H7 (cell line): ENCODE data around the gene DENND1B. TPM values are rescaled to one million over a fixed set of nuclear protein-coding genes. Genes with fewer than 3 reads are reported as not detected.
A peak's percentile ranks its signal among the peaks of the same experiment; 100 is the strongest.

Experiments used
- DNase-seq: peaks from one replicate; pipeline ENCODE4 v3.0.0; 2012
- H3K27me3 ChIP-seq: 2 replicates; pipeline ENCODE4 v1.6.0; 2011; ENCODE audit warnings: mild to moderate bottlenecking, low read length; ENCODE audit not compliant: control insufficient read depth, insufficient read depth
- H3K36me3 ChIP-seq: replicated peaks from 2 replicates; pipeline ENCODE4 v1.5.1; 2011; ENCODE audit warnings: low read length; ENCODE audit not compliant: control insufficient read depth, insufficient read depth
- H3K4me3 ChIP-seq: 2 replicates; pipeline ENCODE4 v1.5.1; 2011; ENCODE audit warnings: low read depth, mild to moderate bottlenecking, control low read depth, low read length, moderate library complexity; ENCODE audit not compliant: insufficient read depth
- total RNA-seq: library from RNA; depleted of rRNA; stranded (reverse); fragments of >200 nt; shearing (Covaris generic); gene quantifications from 2 replicates; pipeline ENCODE4 v1.2.3, GENCODE V29; 2014; rRNA removed

The DENND1B gene, protein sequence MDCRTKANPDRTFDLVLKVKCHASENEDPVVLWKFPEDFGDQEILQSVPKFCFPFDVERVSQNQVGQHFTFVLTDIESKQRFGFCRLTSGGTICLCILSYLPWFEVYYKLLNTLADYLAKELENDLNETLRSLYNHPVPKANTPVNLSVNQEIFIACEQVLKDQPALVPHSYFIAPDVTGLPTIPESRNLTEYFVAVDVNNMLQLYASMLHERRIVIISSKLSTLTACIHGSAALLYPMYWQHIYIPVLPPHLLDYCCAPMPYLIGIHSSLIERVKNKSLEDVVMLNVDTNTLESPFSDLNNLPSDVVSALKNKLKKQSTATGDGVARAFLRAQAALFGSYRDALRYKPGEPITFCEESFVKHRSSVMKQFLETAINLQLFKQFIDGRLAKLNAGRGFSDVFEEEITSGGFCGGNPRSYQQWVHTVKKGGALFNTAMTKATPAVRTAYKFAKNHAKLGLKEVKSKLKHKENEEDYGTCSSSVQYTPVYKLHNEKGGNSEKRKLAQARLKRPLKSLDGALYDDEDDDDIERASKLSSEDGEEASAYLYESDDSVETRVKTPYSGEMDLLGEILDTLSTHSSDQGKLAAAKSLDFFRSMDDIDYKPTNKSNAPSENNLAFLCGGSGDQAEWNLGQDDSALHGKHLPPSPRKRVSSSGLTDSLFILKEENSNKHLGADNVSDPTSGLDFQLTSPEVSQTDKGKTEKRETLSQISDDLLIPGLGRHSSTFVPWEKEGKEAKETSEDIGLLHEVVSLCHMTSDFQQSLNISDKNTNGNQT
- total RNA-seq = 2.9 and 3.1 TPM in 2 replicates

DNA sequence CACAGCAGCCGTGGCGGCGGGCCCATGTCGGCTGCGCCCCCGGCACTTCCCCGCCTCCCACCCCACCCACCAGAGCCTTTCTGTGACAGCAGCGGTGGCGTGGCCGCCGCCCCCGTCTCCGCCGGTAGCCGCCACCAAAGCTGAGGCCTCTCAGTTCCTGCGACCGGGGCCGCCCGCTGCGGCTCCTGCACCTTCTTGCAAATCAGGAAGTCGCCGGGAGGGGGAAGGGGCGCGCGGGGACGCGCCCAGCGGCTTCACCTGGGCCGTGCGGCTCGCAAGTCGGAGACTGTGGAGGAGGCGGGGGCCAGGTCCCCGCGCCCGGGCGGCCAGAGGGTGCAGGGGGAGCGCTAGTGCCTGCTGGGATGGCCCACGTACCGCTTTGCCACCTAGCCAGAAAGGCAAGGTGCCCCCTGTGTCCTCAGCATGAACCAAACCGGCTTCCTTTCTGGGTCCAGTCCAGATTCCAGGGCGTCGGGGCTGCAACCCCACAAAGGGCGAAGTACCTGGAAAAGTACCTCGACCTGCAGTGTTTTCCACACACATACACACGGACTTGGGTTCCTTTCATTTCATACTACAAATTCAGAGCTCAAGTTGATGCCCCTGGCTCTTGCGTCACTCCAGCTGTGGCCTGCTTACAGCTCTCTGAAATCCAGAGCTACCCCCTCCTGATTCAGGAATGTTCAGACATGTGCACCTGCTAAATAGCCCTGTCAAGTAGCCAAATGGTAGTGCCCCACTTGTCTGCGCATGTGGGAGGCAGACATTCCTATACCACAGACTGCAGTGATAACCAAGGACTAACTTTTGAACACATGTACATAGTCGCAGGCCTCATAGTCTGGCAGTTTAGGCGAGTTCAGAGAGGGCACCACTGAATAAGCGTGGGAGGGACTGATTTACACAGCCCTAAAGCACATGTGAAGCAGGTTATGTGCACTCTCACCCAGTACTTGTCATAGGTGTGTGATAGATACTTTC, at the start of gene DENND1B:
DENND1B (minus strand) TSS at position 199 of the 981 bp plus-strand sequence. CDS start 325 bp downstream, outside the sequence.
- Histone ChIP-seq H3K27me3 (peaks cover 12% of the 10 kb centered on the region), H3K36me3 (no peaks in the 10 kb centered on the region), H3K4me3 (peak within 1 kb of the TSS; percentile 65)
- DNase-seq = peak; percentile 73

DNA sequence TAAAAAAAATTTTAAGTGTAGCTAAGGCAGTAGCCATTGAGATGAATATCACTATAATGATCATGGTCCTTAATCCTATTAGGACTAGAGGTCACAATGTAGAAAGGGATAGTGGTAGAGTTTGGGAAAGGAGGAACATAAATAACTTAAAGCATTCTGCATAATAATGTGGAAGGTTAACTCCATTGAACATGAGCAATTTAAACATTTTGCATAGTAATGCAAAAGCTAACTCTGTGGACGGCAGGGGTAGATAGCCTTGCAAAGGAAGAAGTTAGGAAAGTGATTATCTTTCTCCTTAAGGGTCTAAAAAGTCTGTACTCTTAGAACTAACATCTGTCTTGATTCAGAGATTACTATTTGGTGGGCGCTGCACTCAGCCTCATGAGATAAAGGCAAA, 39.0 kb upstream of the DENND1B start:
- no peaks in the 10 kb centered on the region; the same call in 1 of the 2 replicates for H3K27me3 ChIP-seq
- no peaks in the 10 kb centered on the region for H3K36me3 ChIP-seq
- no peak for DNase-seq
- H3K4me3 ChIP-seq = no peak overlapping the region

DNA sequence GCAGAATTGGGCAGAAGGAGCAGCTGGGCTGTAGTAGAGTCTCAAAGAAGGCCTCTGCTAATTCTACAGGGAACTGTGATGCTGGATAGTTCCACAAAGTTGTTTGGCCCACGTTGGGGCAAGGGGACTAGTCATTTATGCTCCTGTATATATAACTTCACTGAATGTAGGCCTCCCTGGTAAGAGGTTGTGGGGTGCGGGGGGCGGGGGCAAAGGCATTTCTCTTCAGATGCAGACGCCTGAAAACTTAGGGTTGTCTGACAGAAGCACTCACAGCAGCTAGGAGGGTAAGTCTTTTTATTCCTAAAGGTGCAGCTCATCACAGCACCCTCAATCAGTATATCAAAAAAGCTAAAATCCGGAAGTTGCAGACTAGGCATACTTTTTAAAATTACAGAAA, 38.5 kb upstream of the DENND1B start:
- no peaks in the 10 kb centered on the region for H3K36me3 ChIP-seq
- no peaks in the 10 kb centered on the region; the same call in 1 of the 2 replicates for H3K27me3 ChIP-seq
- DNase-seq = no peak
- H3K4me3 ChIP-seq = no peak overlapping the region

DNA sequence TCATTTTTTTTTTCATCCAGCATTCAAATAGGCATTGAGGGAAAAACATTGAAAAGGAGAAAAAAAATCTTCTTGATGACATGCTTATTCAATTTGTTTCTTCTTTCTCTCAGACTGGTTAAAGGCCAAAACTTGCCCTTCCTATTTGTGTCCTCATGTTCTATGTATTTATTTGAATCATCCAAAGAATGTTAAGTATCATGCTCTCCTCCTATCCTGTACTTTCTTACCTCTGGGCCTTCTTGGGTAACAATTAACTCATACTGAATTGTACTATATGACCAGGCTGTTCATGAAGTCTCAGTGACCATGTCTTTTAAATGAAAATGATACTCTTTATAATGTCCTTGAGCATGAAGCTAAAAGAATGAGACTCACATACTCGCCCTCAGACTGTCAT, 36.5 kb upstream of the DENND1B start:
- H3K27me3 ChIP-seq = no peaks in the 10 kb centered on the region
- no peak overlapping the region for H3K4me3 ChIP-seq
- H3K36me3 ChIP-seq = no peaks in the 10 kb centered on the region
- DNase-seq = no peak

DNA sequence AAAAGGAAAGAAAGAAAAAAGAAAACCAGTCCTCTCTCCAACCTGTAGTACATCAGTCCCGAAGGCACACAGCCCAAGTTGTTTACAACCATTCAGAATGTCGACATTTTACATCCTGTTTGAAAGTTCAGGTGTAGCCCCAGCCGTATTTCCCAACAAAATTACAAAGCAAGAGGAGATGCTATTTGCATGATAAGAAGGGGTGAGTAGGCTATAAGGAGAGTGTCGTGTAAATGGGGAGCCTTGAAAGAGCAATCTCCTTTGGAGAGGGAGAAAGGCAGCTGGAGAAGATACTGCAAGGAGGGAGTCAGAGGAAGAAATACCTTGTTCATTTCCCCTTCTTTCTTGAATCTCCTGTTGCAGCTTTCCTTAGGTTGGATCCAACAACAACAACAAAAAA, 35.5 kb upstream of the DENND1B start:
- DNase-seq = no peak
- Histone ChIP-seq H3K4me3 (no peak overlapping the region), H3K27me3 (no peaks in the 10 kb centered on the region)

DNA sequence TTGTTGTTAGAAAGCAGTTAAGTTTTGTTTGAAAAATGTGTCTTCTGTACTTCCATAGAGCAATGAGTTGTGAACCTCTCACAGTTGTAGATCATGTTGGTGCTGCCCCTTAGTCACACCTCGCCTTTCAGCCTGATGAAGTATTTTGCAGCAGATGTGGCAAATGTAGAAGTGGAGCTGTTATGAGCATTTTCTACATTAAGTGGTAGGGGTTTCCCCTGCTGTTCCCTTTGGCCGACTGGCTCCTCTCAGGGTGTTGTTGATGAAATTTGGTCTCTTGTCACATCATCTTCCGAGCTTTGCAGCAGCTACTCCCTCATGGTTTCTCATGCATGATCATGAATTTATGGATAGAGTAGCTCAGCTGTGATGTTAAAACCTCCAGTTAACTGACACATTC, 33.6 kb upstream of the DENND1B start:
- Histone ChIP-seq H3K36me3 (no peaks in the 10 kb centered on the region), H3K4me3 (no peak overlapping the region), H3K27me3 (no peaks in the 10 kb centered on the region)
- DNase-seq = no peak

More for the DNA sequence above, 35.5 kb upstream of the DENND1B start:
- no peaks in the 10 kb centered on the region for H3K36me3 ChIP-seq

DNA sequence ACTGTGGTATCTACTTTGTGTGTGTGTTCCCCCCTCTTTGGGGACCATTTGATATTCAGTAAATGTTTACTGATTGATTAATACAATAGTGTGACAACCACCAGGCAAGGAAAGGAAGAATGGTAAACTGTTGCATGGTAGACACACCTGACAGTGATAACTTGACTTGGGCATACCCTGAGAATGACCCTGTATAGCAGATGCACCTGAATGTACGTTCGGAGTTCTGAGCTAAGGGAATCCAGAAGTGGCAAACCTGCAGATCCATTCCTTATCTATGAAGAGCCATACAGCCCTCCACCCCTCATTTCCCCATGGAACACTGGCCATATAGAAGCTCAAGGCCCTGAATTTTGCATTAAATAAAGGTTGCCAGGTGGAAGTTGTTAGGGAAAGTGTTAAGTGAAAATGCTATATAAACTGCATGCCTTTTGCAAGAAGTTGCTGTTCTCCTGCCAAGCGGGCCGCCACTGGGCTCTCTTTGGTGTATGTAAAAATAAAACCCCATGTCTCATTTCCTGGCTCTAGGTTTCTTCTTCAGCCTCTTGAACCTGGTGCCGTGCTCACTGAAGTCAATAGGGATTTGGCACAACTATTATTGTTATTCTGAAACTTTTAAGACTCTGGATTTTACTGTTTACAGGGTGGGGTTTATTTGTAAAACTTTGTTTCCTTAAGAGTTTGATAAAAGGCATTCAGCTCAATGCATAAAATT, 32.6 kb upstream of the DENND1B start:
- no peaks in the 10 kb centered on the region for H3K27me3 ChIP-seq
- DNase-seq = no peak
- H3K36me3 ChIP-seq = no peaks in the 10 kb centered on the region
- no peak overlapping the region for H3K4me3 ChIP-seq

DNA sequence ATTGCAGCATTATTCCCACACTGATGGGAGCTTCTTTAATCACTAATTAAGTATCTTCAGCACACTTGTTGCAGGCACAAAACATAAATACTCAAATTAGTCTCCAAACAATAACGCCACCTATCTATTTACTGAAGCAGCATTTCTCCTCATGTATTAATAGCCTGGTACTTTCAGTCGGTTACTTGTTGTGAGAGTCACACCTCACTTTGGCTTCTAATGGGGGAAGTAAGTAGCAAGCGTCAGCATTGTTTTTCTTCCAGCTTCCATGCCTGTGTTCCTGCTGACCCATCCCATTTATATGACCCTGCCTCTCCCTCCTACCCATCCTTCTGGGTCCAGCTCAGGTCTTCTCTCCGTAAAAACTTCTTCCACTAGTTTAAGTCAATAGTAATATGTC, 31.9 kb upstream of the DENND1B start:
- H3K27me3 ChIP-seq = no peaks in the 10 kb centered on the region
- no peak overlapping the region for H3K4me3 ChIP-seq
- no peaks in the 10 kb centered on the region for H3K36me3 ChIP-seq
- DNase-seq = no peak

DNA sequence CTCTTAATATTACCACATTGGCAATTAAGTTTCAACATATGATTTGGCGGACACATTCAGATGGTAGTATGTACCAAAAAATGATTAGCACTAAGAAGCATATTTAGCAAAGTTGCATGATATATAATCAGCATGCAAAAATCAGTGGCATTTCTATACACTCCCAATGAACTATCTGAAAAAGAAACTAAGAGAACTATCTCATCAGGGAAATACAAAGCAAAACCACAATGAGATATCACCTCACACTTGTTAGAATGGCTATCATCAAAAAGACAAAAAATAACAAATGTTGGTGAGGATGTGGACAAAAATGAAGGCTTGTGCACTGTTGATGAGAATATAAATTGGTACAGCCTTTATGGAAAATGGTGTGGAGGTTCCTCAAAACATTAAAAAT, 31.4 kb upstream of the DENND1B start:
- no peak for DNase-seq
- H3K36me3 ChIP-seq = no peaks in the 10 kb centered on the region

DNA sequence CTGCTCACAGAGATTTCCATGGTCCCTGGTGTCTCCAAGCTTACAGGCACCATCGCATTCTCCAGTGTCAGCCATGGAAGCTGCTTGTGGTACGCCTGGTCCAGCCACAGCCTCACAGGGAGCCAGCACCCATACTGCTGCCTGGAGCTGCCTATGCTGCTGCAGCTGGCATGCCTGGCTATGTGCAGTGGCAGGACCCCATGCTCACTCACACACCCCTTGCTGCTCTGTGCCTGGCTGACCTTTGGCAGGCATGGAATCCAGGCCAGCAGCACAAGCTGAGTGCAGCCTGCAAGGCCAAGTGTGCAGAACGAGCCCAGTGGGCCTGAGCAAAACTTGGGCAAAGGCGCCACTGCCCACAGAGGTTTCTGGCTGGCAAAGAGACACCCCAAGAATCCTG, 26.4 kb upstream of the DENND1B start:
- Histone ChIP-seq H3K36me3 (no peaks in the 10 kb centered on the region), H3K4me3 (no peak overlapping the region), H3K27me3 (peaks cover 5% of the 10 kb centered on the region)
- no peak for DNase-seq

More for the DNA sequence above, 31.4 kb upstream of the DENND1B start:
- H3K27me3 ChIP-seq = peaks cover 1% of the 10 kb centered on the region; the same call in 1 of the 2 replicates
- no peak overlapping the region for H3K4me3 ChIP-seq

DNA sequence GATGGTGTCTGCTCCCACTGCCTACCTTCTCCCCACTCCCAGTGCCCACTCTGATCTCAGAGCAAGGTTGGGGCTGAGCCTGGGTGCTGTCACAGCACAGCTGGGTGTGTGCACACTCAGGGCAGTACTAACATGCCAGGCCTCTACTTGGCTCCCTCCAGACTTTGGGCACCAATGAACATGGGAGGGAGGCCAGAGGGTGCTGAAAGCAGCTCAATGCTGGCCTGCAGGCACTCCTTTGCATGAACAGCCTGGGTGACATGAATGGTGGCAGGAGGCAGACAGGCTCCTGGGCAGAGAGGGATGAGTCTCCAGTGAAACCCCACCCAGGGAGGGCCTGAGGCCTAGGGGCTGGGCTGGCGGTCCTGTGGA, 25.8 kb upstream of the DENND1B start:
- peaks cover 5% of the 10 kb centered on the region for H3K27me3 ChIP-seq
- H3K4me3 ChIP-seq = no peak overlapping the region
- DNase-seq = no peak
- no peaks in the 10 kb centered on the region for H3K36me3 ChIP-seq

DNA sequence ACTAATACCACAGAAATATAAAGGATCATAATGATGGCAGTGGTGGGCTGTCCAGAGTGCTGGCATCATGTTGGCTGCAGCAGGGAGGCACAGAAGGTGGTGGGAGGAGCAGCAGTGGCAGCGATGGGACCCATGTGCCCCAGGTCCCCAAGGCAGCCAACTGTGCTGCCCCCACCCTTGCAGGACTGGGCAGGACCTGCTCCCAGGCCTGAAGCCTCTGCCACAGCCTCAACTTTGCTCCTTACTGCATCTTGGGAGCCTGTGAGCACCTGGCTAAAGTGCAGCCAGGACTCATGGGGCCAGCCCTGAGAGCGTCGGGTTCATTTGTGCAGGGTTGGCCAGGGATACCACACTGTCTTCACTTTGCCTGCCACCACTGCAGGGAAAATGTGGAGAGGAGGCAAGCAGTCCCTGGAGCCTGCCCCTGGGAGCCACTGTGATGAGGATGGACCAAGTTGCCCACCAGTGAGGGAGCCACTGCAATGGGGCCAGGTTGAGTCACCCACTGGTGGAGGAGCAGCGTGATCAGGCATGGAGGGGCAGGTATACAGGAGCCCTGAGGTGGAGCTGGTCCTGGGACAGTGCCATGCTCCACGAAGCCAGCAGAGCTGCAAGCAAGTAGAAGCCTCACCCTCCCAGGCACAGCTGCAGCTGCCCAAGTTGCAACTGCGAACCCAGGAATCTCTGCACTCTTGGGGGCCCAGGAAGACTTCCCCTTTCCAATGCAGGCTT, 25.3 kb upstream of the DENND1B start:
- DNase-seq = no peak
- no peak overlapping the region for H3K4me3 ChIP-seq
- H3K36me3 ChIP-seq = no peaks in the 10 kb centered on the region
- H3K27me3 ChIP-seq = peaks cover 5% of the 10 kb centered on the region

DNA sequence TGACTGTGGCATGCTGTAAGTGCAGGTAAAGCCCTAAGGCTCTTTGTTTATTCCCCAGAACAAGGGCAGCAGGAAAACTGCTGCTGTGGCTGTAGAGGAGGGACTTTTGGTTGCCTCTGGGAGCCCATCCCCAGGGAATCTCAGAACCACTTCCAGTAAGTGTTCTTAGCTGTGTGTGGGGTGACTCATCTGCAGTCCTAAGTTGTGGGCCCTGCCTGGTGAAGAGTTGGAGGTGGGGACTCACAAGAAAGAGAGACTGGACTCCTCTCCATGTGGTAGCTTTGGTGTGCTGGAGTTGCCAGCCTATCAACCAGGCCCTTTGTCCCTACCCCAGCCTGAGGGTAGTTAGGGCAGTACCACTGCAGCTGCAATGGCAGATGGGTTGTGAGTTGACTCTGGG, 24.0 kb upstream of the DENND1B start:
- H3K4me3 ChIP-seq = no peak overlapping the region
- DNase-seq = no peak
- H3K36me3 ChIP-seq = no peaks in the 10 kb centered on the region
- peaks cover 5% of the 10 kb centered on the region for H3K27me3 ChIP-seq
